Eye (tissue), 1 donor: Measurements from ENCODE around the gene UNC13B.
"Not testable (repeated sequence)": the region's sequence is repeated elsewhere in the genome, so short reads cannot be mapped to it uniquely, and the experiment has no call there.

Experiments used
- DNase-seq: peaks from one replicate; pipeline ENCODE4 v3.0.0-alpha.2; 2015

The UNC13B gene

DNA sequence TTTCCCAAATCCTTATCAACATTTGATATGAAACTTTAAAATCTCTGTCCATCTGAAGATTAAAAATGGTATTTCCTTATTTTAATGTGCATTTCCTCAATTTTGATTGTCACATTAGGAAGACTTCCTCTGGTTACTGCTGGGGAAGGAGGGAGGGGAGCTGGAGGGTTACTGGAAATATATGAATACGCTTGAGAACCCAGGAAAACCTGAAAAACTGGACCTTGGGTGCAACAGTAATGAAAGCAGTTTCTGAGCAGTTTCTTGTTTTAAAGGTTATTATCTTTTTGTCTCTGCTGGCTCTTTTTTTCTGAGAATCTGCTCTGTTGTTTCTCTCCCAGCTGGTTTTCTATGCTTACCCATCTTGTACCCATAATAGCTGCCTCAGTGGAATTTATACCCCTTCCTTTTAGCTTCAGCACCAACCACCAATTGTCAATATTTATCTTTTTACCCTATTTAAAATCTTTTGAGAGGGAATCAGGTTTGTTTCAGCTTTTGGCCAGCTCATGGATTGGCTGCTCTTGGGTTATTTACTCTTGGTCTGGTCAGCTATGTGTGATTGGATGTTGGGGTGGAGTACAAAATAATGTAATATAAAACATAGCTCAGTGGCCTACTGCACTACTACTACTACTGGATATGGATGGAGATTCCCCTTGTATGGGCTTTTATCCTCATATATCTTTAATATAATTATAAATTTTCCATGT is 67.4 kb downstream of the UNC13B start:
- DNase-seq: peak; percentile 5

DNA sequence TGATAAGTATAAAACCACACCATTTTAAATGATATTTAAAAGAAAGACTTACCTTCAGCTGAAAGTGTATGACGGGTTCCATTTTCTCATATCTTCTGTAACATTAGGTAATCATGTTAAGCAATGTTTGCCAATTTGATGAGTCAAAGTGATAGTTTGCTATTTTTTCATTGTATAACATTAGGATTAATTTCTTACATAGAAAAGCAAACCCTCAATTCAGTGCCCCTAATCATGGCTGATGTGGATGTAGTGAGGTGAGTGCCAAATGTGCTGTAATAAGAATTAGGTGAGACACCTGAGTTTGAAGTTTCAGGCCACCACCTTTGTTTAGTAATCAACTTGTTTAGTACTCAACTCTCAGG is 68.0 kb downstream of the UNC13B start:
- DNase-seq: no peak

DNA sequence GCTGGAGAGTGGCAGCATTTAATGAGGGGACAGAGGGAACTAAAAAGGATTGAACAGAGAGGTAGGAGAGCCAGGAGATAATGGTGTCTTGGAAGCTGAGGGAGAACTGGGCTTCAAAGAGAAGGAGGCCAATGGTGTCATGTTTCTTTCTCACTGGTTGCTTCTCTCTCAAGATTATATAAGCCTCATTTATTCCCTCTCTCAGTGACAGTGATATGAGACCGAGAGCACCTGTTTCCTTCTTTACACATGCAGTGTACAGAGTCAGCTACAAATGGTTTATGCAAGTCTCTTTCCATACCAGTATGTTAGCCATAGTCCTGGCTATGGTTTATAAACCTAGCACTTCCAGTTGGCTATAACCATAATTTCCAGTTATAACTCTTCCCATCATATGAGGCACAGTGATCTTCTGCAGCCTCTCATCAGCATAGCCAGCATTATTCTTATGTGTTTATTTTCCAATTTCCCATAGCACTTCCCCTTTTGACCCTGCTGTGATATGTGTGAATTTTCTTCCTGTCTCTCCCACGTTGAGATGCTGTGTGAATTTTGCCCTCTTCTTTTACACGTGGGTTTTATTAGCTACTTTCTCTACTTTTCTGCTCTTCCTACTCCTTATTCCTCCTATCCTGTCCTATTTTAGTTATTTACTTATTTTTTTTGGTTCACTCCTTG is 71.2 kb downstream of the UNC13B start:
- no peak for DNase-seq

DNA sequence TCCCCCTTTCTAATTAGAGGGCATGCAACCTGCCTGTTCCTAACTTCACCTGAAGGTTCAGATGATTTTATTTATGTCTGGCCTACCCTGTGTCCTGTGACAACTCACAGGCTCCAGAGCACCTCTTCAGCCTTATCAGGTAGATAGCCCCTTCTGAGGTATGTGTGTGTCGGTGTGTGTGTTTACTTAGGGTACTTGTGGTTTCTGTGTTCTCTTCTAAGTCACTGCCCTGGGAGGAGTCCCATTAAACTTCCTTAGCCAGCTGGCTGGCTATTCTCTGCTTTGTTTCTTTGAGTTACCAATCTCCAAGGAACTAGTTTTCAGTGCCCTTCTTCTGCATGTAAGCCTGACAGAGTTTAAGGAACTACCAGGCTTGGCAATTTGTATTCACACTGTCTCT is 74.9 kb downstream of the UNC13B start:
- no peak for DNase-seq

DNA sequence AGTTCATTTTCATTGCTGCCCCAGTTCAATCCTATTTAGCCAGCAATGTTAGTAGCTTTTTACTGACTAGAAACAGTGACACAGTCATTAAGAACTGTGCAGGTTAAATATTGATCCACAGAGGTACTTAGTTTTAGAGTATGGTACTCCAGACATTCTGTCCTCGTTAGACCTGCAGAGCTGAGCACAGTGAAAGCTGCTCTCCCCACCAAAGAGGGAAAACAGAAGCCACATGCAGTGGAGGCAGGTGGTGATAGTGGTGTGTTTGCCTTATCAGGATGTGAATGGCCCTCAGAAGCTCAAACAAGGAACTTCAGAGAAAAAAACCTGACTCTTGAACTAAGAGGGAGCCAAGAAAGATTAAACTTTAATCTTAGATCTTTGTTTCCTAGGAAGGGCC is 75.5 kb downstream of the UNC13B start:
- DNase-seq: no peak

DNA sequence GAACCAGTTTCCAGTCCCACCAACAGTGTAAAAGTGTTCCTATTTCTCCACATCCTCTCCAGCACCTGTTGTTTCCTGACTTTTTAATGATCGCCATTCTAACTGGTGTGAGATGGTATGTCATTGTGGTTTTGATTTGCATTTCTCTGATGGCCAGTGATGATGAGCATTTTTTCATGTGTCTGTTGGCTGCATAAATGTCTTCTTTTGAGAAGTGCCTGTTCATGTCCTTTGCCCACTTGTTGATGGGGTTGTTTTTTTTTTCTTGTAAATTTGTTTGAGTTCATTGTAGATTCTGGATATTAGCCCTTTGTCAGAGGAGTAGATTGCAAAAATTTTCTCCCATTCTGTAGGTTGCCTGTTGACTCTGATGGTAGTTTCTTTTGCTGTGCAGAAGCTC is 84.1 kb downstream of the UNC13B start:
- not testable (repeated sequence) for DNase-seq

DNA sequence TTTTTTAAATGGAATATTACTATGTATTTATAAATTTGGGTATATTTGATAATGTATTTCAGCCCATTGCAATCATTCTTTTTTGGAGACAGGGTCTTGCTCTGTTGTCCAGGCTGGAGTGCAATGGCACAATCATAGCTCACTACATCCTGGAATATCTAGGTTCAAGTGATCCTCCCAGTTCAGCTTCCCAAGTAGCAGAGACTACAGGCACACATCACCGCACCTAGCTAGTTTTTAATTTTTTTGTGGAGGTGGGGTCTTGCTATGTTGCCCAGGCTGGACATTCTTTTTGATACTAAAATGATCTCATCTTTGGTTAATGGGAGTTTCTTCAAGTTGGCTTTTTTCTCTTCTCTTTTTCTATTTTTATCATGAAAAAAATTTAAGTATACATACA is 91.3 kb downstream of the UNC13B start:
- DNase-seq: no peak

DNA sequence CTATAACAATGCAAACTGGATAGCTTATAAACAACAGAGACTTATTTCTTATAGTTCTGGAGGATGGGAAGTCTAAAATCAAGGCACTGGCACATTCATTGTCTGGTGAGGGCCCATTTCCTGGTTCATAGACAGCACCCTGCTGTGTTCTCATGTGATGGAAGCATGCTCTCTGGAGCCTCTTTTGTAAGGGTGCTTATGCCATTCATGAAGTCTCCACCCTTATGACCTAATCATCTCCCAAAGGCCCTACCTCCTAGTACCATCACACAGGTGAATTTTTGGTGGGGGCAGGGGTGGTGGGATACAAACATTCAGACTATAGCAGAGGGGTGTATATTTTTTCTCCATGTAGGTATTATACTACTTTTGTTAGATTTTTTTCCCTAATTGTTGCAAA is 92.4 kb downstream of the UNC13B start:
- no peak for DNase-seq

DNA sequence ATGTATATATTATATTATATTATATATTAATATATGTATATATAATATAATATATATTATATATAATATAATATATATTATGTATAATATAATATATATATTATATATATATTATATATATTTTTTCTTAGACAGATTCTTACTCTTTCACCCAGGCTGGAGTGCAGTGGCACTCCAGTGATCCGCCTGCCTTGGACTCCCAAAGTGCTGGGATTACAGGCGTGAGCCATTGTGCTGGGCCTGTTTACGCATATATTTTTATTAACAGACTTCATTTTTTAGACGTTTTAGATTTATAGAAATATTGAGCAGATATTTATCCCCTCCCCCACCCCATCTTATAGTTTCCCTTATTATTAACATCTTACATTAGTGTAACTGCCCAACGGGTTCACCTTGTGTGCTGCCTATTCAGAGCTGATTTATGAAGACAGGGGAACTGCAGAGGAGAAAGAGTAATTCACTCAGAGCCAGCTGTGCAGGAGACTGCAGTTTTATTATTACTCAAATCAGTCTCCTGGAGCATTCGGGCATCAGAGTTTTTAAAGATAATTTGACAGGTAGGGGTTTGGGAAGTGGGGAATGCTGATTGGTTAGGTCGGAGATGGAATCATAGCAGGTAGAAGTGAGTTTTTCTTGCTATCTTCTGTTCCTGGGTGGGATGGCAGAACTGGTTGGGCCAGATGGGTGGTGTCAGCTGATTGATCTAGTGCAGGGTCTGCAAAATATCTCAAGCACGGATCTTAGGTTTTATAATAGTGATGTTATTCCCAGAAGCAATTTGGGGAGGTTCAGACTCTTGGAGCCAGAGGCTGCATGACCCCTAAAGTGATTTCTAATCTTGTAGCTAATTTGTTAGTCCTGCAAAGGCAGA is 93.4 kb downstream of the UNC13B start:
- no peak for DNase-seq

DNA sequence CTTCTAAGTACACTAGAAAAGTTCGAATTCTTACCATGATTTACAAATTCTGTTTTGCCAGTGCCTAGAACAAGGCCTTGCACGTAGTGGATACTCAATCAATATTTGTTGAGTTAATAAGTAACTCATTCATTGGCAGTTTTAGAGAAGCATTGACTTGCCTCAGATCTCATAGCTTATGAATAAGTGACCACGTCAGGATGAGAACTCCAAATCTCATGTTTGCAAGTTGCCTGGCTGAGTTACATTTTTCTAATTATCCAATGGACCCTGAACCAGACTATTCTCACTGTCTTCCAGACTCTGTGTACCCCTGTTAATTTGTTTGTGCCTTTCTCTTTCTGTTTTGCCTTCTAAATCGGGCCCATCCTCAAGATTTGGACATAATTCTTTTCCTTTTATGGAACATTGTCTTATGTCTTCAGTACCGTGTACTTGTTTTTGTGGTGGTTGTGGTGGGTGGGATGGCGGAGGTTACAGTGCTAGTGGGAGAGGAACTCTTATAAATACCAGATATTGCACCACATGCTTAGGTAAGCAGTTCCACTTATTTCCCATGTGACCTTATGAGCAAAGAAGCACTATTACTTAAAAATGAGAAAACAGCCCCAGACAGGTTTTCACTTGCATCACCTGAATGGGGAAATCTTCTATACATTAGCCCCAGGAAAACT is 96.3 kb downstream of the UNC13B start:
- DNase-seq: no peak

DNA sequence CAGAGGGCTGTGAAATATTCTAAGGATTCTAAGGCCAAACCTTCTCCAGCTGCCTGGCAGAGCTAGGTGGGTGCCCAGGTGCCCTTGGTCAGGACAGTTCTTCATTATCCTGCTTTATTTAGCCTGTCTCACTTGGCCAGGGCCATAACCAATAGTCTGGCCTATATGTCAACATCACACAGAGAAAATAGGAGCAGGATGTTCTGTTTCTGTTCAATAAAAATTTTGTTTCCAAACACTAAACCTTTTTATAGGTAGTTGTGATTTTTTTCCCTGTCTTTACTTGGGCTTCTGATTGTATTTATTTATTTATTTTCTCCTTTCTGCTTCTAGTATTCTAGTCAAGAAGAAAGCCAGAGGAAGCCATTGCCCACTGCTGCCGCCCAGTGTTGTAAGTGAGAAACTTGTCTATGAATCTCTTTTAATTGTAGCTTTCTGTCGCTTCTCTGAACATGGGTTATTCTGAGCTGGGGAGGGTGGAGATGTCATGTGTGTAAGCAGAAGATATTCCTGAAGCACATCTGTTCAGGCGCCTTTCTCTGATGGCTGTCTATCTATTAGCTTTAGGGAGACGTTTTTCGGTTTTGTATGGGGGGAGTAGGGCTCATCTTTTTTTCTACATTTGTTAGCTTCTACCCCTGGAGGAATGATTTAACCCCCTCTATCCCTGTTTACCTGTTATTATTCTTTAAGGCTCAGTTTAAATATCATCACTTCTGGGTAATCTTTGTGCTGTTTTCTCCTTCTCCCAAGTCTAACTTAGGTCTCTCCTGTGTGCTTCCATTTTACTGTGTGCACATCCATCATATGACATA is 97.1 kb downstream of the UNC13B start:
- DNase-seq: peak; percentile 88

DNA sequence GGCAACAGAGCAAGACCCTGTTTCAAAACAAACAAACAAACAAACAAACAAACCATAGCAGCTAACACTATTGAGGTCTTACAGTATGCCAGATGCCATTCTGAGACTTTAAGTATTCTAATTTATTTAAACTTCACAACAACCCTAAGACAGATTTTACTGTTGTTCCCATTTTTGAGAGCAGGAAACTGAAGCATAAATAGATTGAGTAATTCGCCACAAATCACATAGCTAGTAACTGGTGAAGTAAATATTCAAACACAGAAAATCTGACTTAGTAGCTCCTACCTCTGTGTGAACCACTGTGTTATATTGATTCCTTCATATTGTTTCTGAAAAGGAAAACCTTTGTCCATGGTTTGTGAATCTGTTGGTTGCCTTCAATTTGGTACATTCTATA is 98.4 kb downstream of the UNC13B start:
- no peak for DNase-seq

DNA sequence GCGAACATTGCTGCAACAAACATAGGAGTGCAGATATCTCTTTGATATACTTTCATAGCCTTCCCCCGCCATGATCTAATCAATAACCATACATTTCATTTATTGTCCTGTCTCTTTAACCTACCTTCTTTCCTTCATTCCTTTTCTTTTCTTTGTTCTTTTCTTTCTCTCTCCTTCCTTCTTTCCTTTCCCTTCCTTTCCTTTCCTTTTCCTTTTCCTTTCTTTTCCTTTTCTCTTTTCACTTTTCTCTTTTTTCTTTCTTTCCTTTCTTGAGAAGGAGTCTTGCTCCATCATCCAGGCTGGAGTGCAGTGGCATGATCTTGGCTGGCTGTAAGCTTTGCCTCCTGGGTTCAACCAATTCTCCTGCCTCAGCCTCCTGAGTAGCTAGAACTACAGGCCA is 100.3 kb downstream of the UNC13B start:
- no peak for DNase-seq

DNA sequence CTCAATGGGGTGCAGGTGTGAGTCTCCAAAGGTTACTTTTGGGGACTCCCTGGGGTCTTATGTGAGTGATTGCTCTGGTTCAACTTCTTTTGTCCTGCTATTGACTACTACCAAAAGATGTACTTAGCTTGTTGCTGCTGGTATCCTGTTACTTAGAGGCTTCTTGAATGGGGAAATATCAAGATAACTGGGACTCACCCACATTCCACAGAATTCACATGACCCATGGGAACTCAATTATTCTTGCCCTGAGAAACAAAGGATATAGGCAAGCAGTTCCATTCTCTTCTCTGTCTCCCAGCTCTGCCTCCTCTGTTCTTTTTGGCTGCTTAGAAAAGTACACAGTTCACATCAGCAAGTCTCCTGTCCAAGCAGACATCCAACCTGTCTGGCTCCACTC is 105.9 kb downstream of the UNC13B start:
- DNase-seq: no peak

DNA sequence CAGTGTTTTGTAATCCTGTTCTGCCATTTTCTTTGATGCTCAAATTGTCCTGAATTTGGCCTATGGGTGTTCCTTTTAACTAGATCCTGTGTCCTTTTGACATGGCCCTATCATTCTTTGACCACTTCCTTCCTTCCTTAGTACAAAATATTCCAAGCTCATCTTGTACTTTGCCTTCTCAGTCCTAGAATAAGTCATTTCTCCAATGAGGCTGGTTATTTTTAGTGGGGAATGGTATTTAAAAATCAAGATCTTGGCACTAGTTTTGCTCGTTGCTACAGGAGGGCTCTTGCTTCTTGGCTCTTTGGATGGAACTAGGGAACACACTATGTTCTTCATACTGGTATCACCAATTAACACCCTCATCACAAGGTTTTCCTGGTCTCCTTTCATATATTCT is 108.1 kb downstream of the UNC13B start:
- DNase-seq: no peak

DNA sequence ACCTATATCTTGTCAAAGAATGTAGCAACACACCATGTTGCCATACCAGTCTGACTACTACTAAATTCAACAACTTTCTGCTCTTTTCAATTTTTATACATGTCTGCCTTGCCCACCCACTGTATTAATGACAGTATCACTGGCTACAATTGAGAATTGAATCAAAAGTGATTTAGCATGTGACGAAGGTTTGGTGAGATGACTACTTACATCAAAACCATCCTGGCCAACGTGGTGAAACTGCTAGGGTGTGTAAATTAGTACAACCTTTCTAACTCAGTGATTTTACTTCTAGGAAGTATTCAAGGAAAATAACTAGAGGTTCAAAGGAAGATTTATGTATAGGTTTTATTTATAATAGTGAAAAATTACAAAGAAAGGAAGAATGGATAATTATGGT is 109.8 kb downstream of the UNC13B start:
- no peak for DNase-seq

DNA sequence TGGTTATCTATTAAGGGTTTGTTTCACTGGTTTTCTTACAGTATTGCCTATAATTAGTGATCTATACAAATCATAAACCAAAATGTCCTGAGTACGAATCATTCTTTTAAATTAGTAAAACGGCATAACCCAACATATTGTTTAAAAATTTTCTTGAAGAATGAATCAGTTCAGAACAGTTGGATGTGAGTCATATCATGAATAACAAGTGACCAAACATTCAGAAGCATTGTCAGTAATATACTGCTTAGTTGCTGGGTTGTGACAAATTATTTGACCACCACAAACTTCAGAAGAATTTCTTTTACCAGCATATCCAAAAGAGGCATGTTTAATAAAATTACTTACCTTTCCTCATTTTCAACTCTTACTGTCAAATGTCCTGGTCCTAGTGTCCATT is 111.2 kb downstream of the UNC13B start:
- no peak for DNase-seq

DNA sequence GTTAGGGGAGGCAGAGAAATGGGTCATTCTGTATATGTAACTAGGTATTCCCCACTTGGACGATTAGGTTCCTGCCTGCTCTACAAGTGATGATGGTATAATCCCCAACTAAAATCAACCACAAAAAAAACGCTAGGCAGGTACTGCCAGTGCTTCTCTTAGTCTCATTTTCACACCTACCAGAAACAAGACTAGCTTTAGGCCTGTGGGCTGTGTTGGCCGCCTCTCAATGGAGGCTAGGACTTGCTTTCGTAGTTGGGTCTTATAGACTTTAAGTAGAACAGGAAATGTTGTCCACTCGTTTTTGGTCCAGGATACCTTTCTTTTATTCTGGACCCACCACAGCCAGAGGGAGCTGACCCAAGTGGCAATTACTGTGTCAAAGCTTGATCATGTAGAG is 111.8 kb downstream of the UNC13B start:
- no peak for DNase-seq

DNA sequence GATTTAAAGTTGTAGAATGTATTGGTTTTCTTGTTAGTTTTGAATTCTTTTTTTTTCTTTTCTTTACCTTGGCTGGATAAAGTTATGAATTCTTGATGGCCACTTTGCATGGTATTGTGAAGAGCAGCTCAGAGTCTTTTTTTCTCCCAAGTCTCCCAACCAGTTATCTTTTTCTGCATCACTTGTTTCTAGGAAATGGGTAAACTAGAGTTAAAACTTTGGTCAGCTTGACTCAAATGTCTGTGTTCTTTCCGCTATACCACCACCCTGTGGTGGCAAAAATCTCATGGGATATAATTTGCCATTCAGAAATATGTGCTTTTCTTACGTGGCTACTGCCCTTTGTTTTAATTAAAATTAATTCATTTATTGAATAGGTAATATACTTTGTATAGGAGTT is 113.2 kb downstream of the UNC13B start:
- DNase-seq: no peak

DNA sequence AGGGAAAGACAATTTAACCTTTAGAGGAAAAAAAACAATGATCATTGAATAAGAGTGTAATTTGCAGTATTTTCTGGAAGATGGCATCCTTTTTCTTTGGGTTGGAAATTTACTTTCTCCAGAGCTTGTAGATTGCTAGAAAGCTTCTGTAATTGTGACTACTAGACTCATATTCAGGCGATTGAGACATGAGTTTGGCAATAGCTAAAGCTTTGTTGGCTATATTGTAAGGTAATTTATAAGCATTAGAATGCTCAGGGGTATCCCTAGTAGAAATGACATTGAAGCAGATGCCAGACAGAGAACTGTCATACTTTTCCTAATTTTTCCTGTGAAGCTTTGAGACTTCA is 115.3 kb downstream of the UNC13B start:
- DNase-seq: no peak

DNA sequence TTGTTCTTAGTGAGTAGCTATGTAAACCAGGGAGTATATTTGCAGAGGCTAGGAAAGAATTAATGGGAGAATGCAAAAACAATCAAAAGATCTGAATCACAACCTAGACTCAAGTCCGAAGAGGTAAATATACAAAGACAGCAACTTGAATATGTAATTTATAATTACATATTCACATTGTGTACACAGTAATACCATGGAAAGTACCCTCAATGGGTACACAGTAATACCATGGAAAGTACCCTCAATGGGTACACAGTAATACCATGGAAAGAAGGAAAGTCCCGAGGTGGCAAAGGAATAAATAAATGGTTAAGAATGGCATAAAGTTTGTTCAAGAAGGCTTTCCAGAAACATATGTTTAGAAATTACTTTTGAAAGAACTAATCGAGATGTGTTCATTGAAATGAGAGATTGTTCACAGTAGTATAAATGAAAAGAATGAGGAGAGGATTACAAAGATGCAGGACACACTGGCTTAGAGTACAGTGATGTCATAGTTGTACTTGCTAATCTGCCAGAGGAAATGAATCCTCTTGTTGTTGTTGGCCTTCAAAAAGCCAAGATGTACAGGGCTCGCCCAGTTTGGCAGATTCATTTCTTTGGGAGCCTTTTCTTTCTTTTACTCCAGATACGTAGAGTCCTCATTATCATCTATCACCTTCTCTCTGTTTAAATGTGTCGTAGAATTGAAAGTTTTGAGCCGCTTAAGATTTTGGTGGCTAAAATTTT is 116.0 kb downstream of the UNC13B start:
- peak; percentile 15 for DNase-seq

DNA sequence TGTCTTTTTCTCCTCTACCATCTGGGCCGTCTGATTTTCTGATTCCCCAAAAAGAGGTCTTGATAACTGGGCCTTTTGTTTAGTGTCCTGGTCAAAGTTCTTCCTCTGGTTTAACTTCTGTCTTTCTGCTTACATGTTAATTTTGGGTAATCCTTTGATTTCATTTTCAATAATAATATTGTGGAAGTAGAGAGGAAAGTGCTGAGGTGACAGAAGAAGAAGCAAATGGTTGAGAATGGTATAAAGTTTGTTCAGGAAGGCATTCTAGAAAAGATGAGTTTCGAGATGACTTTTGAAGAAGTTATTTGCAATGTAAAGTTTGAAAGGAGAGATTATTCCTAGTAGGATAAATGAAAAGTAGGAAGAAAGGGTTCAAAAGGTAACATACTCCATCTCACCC is 118.1 kb downstream of the UNC13B start:
- DNase-seq: no peak
